CD14-positive monocyte (primary cell): ENCODE measurements around the gene PRRC2B. TPM values are rescaled to one million over a fixed set of nuclear protein-coding genes. Genes with fewer than 3 reads are reported as not detected.

Source experiments
- DNase-seq, 3 donors: peaks; one replicate each; pipeline ENCODE4 v3.0.0-alpha.2; 2011 to 2022
- H2AFZ ChIP-seq: 2 replicates; pipeline ENCODE4 v1.6.0; 2012; ENCODE audit warnings: mild to moderate bottlenecking, low read depth, low read length, inconsistent platforms; ENCODE audit not compliant: insufficient read depth, poor library complexity, severe bottlenecking
- H3K27ac ChIP-seq, 2 donors: 1 replicate in 1 of 2; 2 replicates in 1 of 2; pipeline ENCODE4 v1.5.1; 2012 to 2013; ENCODE audit warnings: low read length in 2 of 2, control low read depth in 1 of 2, inconsistent platforms in 1 of 2, low read depth in 1 of 2, mild to moderate bottlenecking in 1 of 2
- H3K27me3 ChIP-seq, 2 donors: one replicate each; pipeline versions ENCODE4 v1.6.0 to v1.6.1; 2011 to 2013; ENCODE audit warnings: low read length in 2 of 2; ENCODE audit not compliant: control insufficient read depth in 2 of 2, insufficient read depth in 2 of 2
- H3K36me3 ChIP-seq, 2 donors: replicated peaks in 1 of 2; 1 replicate in 1 of 2; 2 replicates in 1 of 2; pipeline versions ENCODE4 v1.5.1 to v1.6.1; 2012 to 2013; ENCODE audit warnings: low read length in 2 of 2, control low read depth in 1 of 2, inconsistent platforms in 1 of 2, mild to moderate bottlenecking in 1 of 2; ENCODE audit not compliant: insufficient read depth in 2 of 2, control insufficient read depth in 1 of 2
- H3K4me1 ChIP-seq, 2 donors: 1 replicate in 1 of 2; 2 replicates in 1 of 2; pipeline versions ENCODE4 v1.5.1 to v1.6.1; 2012 to 2013; ENCODE audit warnings: low read length in 2 of 2, control low read depth in 1 of 2, inconsistent platforms in 1 of 2, mild to moderate bottlenecking in 1 of 2, moderate library complexity in 1 of 2; ENCODE audit not compliant: insufficient read depth in 2 of 2, control insufficient read depth in 1 of 2
- H3K4me2 ChIP-seq: replicated peaks from 2 replicates; pipeline ENCODE3; 2012; ENCODE audit warnings: low read length, moderate library complexity, mild to moderate bottlenecking; ENCODE audit not compliant: poor library complexity, severe bottlenecking; ENCODE audit errors: extremely low read depth
- H3K4me3 ChIP-seq, 3 experiments: fragments of 200-600 bp in 1 of 3; sonication (generic) in 1 of 3; replicated peaks in 1 of 3; 1 replicate in 2 of 3; 2 replicates in 1 of 3; pipeline ENCODE4 v1.5.1; 2011 to 2013; ENCODE audit warnings: low read length in 3 of 3, mild to moderate bottlenecking in 3 of 3, control low read depth in 2 of 3, low read depth in 2 of 3, inconsistent platforms in 1 of 3, moderate library complexity in 1 of 3
- H3K79me2 ChIP-seq: 2 replicates; pipeline ENCODE4 v1.6.0; 2012; ENCODE audit warnings: mild to moderate bottlenecking, control low read depth, inconsistent platforms, low read length, moderate library complexity; ENCODE audit not compliant: insufficient read depth
- H3K9ac ChIP-seq: 2 replicates; pipeline ENCODE4 v1.6.0; 2017; ENCODE audit warnings: low read length, mild to moderate bottlenecking; ENCODE audit not compliant: insufficient read depth, poor library complexity, severe bottlenecking
- H3K9me3 ChIP-seq, 2 donors: replicated peaks in 1 of 2; 1 replicate in 1 of 2; 2 replicates in 1 of 2; pipeline versions ENCODE4 v1.5.1 to v1.6.1; 2012 to 2013; ENCODE audit warnings: low read length in 2 of 2, control low read depth in 1 of 2; ENCODE audit not compliant: control insufficient read depth in 1 of 2, insufficient read depth in 1 of 2
- H4K20me1 ChIP-seq: 2 replicates; pipeline ENCODE4 v1.6.0; 2012; ENCODE audit warnings: mild to moderate bottlenecking, low read length, control low read depth, moderate library complexity; ENCODE audit not compliant: insufficient read depth
- H3K27ac Mint-ChIP-seq, 7 donors: one replicate each; pipeline ENCODE4 v1.8.0; 2020; ENCODE audit warnings: mild to moderate bottlenecking in 7 of 7, mixed read lengths in 7 of 7, moderate library complexity in 6 of 7, inconsistent platforms in 2 of 7
- H3K27me3 Mint-ChIP-seq, 3 donors: one replicate each; pipeline ENCODE4 v1.8.0; 2021 to 2022; ENCODE audit warnings: low read depth in 3 of 3, mild to moderate bottlenecking in 3 of 3, mixed read lengths in 3 of 3, moderate library complexity in 3 of 3, inconsistent platforms in 1 of 3
- H3K36me3 Mint-ChIP-seq, 2 donors: one replicate each; pipeline ENCODE4 v1.8.0; 2020; ENCODE audit warnings: mixed read lengths in 2 of 2, inconsistent platforms in 1 of 2, mild to moderate bottlenecking in 1 of 2
- H3K4me1 Mint-ChIP-seq: one replicate; pipeline ENCODE4 v1.8.0; 2020; ENCODE audit warnings: mild to moderate bottlenecking, mixed read lengths
- H3K4me3 Mint-ChIP-seq, 2 donors: one replicate each; pipeline ENCODE4 v1.8.0; 2020; ENCODE audit warnings: mild to moderate bottlenecking in 2 of 2, mixed read lengths in 2 of 2, moderate library complexity in 1 of 2
- H3K9me3 Mint-ChIP-seq, 7 donors: one replicate each; pipeline ENCODE4 v1.8.0; 2020 to 2022; ENCODE audit warnings: mixed read lengths in 7 of 7, mild to moderate bottlenecking in 6 of 7, moderate library complexity in 6 of 7, inconsistent platforms in 2 of 7
- CTCF ChIP-seq: fragments of 200-600 bp; IDR thresholded peaks from one replicate; pipeline ENCODE4 v1.8.0; 2022; ENCODE audit warnings: antibody characterized with exemption, mild to moderate bottlenecking
- WGBS: methylation state at CpG from one replicate; pipeline ENCODE4 v1.1.5; 2013; ENCODE audit warnings: missing lambda C conversion rate; ENCODE audit not compliant: insufficient coverage; 5-methylcytosine and 5-hydroxymethylcytosine counted together
- intact Hi-C, 2 donors: fragments of 100-400 bp; cut with micrococcal nuclease; formaldehyde crosslinking; loops; one replicate each; pipeline versions ENCODE4 v1.15.0 to v1.15.1; 2023
- polyA plus RNA-seq, 3 donors: library from polyadenylated mRNA; depleted of rRNA in 1 of 3; unstranded in 2 of 3; stranded (reverse) in 1 of 3; fragments of 300-500 nt in 2 of 3; fragments of >200 nt in 1 of 3; fragmentation: Illumina TruSeq in 2 of 3; gene quantifications; 1 replicate in 2 of 3; 2 replicates in 1 of 3; pipeline ENCODE4 v1.2.3, GENCODE V29; 2012 to 2021

The PRRC2B gene
- polyA plus RNA-seq, 3 donors: 2.8 to 36.2 (median 8.6) TPM

GRCh38 chr9:131473198-131473885 is 79.5 kb downstream of the PRRC2B start:
- Histone ChIP-seq H3K4me1 (no peaks in the 10 kb centered on the region), H3K9me3 (no peaks in the 10 kb centered on the region), H3K27ac (peak overlapping the region in 1 of 2 donors; percentile 22), H4K20me1 (peaks cover 87% of the 10 kb centered on the region), H3K4me3 (no peak overlapping the region), H3K9ac (no peak overlapping the region), H2AFZ (no peak overlapping the region), H3K79me2 (peaks cover 6% of the 10 kb centered on the region), H3K27me3 (no peaks in the 10 kb centered on the region), H3K36me3 (peaks cover 95 to 99% of the 10 kb centered on the region in 2 donors), H3K4me2 (no peak overlapping the region)
- H3K27ac Mint-ChIP-seq: peak overlapping the region in 1 of 7 donors; percentile 10
- intact Hi-C loops: no loop called here
- H3K4me1 Mint-ChIP-seq: no peaks in the 10 kb centered on the region
- 100% methylated on average over 2 of the region's 9 CpGs for WGBS
- H3K27me3 Mint-ChIP-seq: peaks cover 0 to 1% (median 0%) of the 10 kb centered on the region in 3 donors
- H3K9me3 Mint-ChIP-seq: peaks cover 0 to 2% (median 0%) of the 10 kb centered on the region in 7 donors
- H3K36me3 Mint-ChIP-seq: peaks cover 85 to 97% of the 10 kb centered on the region in 2 donors
- no peak for DNase-seq
- no peak overlapping the region for H3K4me3 Mint-ChIP-seq
- TF ChIP-seq CTCF: no peak

GRCh38 chr9:131473891-131474290 is 80.0 kb downstream of the PRRC2B start:
- Histone ChIP-seq H2AFZ (no peak overlapping the region), H3K27ac (peak overlapping the region in 1 of 2 donors; percentile 10), H3K79me2 (peaks cover 6% of the 10 kb centered on the region), H3K4me1 (no peaks in the 10 kb centered on the region), H3K4me2 (no peak overlapping the region), H3K9me3 (no peaks in the 10 kb centered on the region), H3K4me3 (no peak overlapping the region), H3K36me3 (peaks cover 93 to 99% of the 10 kb centered on the region in 2 donors), H3K9ac (no peak overlapping the region), H4K20me1 (peaks cover 87% of the 10 kb centered on the region), H3K27me3 (no peaks in the 10 kb centered on the region)
- Mint-ChIP-seq H3K4me3 (no peak overlapping the region), H3K27me3 (peaks cover 0 to 1% (median 0%) of the 10 kb centered on the region in 3 donors), H3K4me1 (no peaks in the 10 kb centered on the region), H3K9me3 (peaks cover 0 to 2% (median 0%) of the 10 kb centered on the region in 7 donors), H3K27ac (peak overlapping the region in 1 of 7 donors; percentile 50), H3K36me3 (peaks cover 84 to 97% of the 10 kb centered on the region in 2 donors)
- no peak for TF ChIP-seq CTCF
- WGBS: 97% methylated on average over 10 of the region's 10 CpGs
- intact Hi-C loops: no loop called here
- no peak for DNase-seq
